ENCODE results near the gene PDCD7. TPM values are rescaled to one million over a fixed set of nuclear protein-coding genes. Genes with fewer than 3 reads are reported as not detected.
A peak's percentile ranks its signal among the peaks of the same experiment; 100 is the strongest.

The PDCD7 gene
- total RNA-seq, 1 donor from 2014 or later = 13.6 TPM

DNA sequence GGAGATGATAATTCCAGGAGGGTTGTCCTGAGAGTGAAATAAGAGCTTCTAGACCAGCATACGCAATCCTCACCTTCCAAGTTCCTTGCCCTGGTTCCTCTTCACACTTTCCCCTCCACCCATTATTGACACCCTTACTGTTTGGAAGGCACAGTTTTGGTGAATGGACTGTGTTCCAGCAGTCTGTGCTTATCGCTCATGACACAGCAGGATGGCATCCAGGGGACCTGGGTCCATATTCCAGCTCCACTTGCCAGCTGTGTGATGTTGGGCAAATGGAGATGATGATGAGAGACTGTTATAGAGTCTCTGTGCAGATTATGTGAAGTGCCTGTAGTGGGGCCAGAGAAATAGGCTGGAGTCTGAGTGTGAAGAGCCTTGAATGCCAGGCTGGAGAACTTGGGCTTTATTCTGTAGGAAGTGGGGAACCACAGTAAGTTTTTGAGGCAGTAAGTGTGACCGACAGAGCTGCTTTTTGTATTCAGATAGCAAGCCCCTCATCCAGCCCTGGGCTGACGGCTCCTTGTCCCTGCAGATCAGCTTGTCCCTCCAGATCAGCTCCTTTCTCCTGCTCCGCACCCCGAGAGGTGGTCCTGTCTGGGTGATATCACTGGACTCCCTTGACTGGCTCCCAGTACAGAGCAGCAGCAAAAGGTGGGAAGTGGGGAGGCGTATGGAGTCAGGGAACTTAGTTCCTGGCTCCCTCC is 49.0 kb downstream of the PDCD7 start:
- TF ChIP-seq, protein P1, sequence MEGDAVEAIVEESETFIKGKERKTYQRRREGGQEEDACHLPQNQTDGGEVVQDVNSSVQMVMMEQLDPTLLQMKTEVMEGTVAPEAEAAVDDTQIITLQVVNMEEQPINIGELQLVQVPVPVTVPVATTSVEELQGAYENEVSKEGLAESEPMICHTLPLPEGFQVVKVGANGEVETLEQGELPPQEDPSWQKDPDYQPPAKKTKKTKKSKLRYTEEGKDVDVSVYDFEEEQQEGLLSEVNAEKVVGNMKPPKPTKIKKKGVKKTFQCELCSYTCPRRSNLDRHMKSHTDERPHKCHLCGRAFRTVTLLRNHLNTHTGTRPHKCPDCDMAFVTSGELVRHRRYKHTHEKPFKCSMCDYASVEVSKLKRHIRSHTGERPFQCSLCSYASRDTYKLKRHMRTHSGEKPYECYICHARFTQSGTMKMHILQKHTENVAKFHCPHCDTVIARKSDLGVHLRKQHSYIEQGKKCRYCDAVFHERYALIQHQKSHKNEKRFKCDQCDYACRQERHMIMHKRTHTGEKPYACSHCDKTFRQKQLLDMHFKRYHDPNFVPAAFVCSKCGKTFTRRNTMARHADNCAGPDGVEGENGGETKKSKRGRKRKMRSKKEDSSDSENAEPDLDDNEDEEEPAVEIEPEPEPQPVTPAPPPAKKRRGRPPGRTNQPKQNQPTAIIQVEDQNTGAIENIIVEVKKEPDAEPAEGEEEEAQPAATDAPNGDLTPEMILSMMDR (IDR thresholded peaks at IDR 0.05; ENCODE audit: partially characterized antibody, unreplicated experiment) = no peak
- Mint-ChIP-seq H3K9me3 (ENCODE audit: unreplicated experiment) (peaks cover 6% of the 10 kb centered on the region), H3K36me3 (ENCODE audit: unreplicated experiment) (no peaks in the 10 kb centered on the region), H3K4me1 (ENCODE audit: low read depth, unreplicated experiment) (peaks cover 37% of the 10 kb centered on the region), H3K4me3 (ENCODE audit: unreplicated experiment) (no peak overlapping the region), H3K27me3 (ENCODE audit: unreplicated experiment) (peaks cover 4% of the 10 kb centered on the region), H3K27ac (ENCODE audit: unreplicated experiment) (peak overlapping the region; percentile 87)
- DNase-seq = no peak

DNA sequence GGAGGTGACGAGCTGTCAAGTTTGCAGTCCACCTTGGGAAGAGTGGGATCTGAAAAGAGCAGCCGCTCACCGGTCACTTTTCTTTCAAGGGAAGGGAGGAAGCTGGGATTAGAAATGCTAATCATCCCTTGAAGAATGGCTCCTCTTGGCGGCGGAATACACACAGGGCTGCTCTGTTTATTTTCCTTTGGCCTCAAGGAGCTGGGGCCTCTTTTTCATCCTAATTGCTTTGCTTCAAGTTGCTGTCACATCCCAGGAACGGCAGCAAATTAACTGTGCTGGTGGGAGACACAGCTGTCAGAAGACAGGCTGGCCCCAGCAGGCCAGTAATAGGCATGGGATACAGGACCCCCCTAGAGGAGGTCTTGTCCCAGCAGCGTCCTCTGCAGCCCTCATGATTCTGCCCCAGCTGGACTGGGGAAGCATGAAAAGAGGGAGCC is 50.3 kb downstream of the PDCD7 start:
- peak; percentile 36 for DNase-seq
- TF ChIP-seq, protein P1 (IDR thresholded peaks at IDR 0.05; ENCODE audit: partially characterized antibody, unreplicated experiment) = no peak
- no peaks in the 10 kb centered on the region for H3K36me3 Mint-ChIP-seq (ENCODE audit: unreplicated experiment)
- H3K27me3 Mint-ChIP-seq (ENCODE audit: unreplicated experiment) = peaks cover 6% of the 10 kb centered on the region
- H3K27ac Mint-ChIP-seq (ENCODE audit: unreplicated experiment) = peak overlapping the region; percentile 59
- peak overlapping the region; percentile 57 for H3K4me3 Mint-ChIP-seq (ENCODE audit: unreplicated experiment)
- peaks cover 4% of the 10 kb centered on the region for H3K9me3 Mint-ChIP-seq (ENCODE audit: unreplicated experiment)
- peaks cover 37% of the 10 kb centered on the region for H3K4me1 Mint-ChIP-seq (ENCODE audit: low read depth, unreplicated experiment)

DNA sequence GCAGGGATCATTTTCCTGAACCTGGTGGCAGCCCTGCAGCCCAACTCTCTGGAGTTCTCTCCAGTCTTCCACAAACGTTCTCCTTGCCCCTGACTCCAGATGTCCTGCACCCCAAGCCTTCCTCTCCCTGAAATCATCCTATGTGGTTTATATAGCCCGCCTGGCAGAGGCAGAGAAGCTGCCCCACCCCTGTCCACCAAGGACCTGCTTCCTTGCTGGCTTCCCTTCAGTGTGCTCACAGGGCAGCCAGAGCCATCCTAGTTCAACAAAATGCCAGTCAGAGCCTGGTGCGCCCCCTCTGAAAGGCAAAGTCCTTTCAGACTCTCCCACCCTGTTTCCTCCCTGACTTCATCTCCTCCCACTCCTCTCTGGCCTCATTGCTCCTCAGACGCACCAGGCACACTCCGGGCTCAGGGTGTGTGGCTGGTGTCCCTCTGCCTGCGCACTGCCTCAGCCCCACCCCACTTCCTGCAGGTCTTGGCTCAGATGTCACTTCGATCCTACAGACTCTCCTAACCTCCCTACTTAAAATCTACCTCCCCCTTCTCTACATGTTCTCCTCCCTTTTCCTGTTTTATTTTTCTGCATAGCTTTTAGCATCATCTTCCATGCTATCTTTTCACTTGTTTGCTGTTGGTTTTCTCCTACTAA is 51.2 kb downstream of the PDCD7 start:
- TF ChIP-seq, protein P1 (IDR thresholded peaks at IDR 0.05; ENCODE audit: partially characterized antibody, unreplicated experiment) = no peak
- peak overlapping the region; percentile 57 for H3K4me3 Mint-ChIP-seq (ENCODE audit: unreplicated experiment)
- peaks cover 35% of the 10 kb centered on the region for H3K4me1 Mint-ChIP-seq (ENCODE audit: low read depth, unreplicated experiment)
- no peaks in the 10 kb centered on the region for H3K36me3 Mint-ChIP-seq (ENCODE audit: unreplicated experiment)
- peaks cover 12% of the 10 kb centered on the region for H3K27me3 Mint-ChIP-seq (ENCODE audit: unreplicated experiment)
- H3K27ac Mint-ChIP-seq (ENCODE audit: unreplicated experiment) = peak overlapping the region; percentile 59
- peaks cover 4% of the 10 kb centered on the region for H3K9me3 Mint-ChIP-seq (ENCODE audit: unreplicated experiment)
- peak; percentile 15 for DNase-seq

DNA sequence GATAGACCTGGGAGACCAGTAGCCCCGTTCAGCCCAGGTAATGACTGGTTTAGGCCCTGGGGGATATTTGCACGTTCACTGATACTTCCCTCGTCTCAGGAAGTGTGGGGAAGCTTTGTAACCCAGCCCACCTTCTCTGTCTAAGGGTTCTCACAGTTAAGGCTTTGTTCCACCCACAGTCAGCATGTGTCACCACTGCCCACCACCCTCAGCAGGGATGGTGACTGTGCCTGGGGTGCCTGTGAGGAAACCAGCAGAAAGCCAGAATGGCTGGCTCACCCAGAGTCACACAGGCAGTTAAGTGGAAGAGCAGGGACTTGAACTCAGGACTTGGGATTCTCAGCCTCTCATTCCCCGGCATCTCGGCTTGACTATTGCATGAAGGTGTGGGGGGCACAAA is 51.9 kb downstream of the PDCD7 start:
- Mint-ChIP-seq H3K4me3 (ENCODE audit: unreplicated experiment) (no peak overlapping the region), H3K27me3 (ENCODE audit: unreplicated experiment) (peaks cover 12% of the 10 kb centered on the region), H3K27ac (ENCODE audit: unreplicated experiment) (no peak overlapping the region), H3K4me1 (ENCODE audit: low read depth, unreplicated experiment) (peaks cover 34% of the 10 kb centered on the region), H3K9me3 (ENCODE audit: unreplicated experiment) (peaks cover 4% of the 10 kb centered on the region), H3K36me3 (ENCODE audit: unreplicated experiment) (no peaks in the 10 kb centered on the region)
- TF ChIP-seq, protein P1 (IDR thresholded peaks at IDR 0.05; ENCODE audit: partially characterized antibody, unreplicated experiment) = no peak
- no peak for DNase-seq

DNA sequence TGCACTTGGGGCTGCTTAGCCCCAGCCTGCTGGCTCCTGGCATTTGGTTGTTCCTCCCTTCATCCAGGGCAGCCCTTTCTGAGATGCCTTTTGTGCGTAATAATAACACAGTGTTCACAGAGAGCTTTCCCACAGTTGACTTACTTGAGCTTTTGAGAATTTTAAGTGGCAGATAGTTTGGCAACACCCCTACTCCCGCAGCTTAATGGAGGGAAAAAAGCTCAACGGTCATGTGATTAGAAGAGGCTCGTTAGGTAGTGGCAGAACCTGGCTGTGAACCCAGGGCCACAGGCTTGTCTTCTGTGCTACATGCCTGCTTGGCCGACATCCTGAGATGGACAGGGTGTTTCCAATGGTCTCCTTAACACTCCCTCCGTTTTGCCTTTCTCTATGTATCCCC is 52.3 kb downstream of the PDCD7 start:
- TF ChIP-seq, protein P1 (IDR thresholded peaks at IDR 0.05; ENCODE audit: partially characterized antibody, unreplicated experiment) = no peak
- no peak overlapping the region for H3K27ac Mint-ChIP-seq (ENCODE audit: unreplicated experiment)
- H3K4me1 Mint-ChIP-seq (ENCODE audit: low read depth, unreplicated experiment) = peaks cover 36% of the 10 kb centered on the region
- no peak overlapping the region for H3K4me3 Mint-ChIP-seq (ENCODE audit: unreplicated experiment)
- peaks cover 12% of the 10 kb centered on the region for H3K27me3 Mint-ChIP-seq (ENCODE audit: unreplicated experiment)
- peaks cover 4% of the 10 kb centered on the region for H3K9me3 Mint-ChIP-seq (ENCODE audit: unreplicated experiment)
- DNase-seq = no peak
- H3K36me3 Mint-ChIP-seq (ENCODE audit: unreplicated experiment) = no peaks in the 10 kb centered on the region

Data from glutamatergic neuron (in vitro differentiated cells).